ENCODE data around the gene MAP3K4. TPM values are rescaled to one million over a fixed set of nuclear protein-coding genes. Genes with fewer than 3 reads are reported as not detected.

MAP3K4 gene
- total and polyA plus RNA-seq, 4 experiments from 2014 or later, result 5.7 to 90.1 (median 54.4) TPM

DNA sequence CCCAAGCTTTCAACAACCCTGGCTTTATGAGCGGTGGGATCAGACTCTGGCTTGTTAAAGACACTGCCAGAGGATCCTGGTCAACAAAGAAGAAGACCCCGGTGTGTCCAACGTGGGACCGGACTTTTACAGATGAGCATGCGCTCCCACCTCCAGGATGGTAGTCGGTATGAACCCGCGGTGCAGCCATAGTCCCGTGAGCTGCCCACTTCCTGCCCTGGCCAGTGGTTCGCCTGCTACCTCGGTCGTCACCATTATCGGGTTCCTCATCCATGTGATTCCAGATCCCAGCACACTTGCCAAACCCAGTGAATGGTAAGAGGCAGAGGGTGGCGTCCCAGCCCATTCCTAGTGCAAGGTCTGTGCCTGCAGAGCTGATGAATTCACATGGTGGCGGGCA, 169.6 kb downstream of the MAP3K4 start:
- H3K9me3 ChIP-seq (ENCODE audit: control insufficient read depth in 1 of 2, low read length in 2 of 2), result no peaks in the 10 kb centered on the region
- H3K27ac ChIP-seq (ENCODE audit: low read depth, low read length), result no peak overlapping the region
- no peak for DNase-seq
- intact Hi-C loops (cut with micrococcal nuclease), result no loop called here
- H3K36me3 ChIP-seq (ENCODE audit: insufficient read depth, low read length), result no peaks in the 10 kb centered on the region
- no peak overlapping the region for H3K4me3 Mint-ChIP-seq
- ChIA-PET POLR2A (ENCODE audit: partially characterized antibody) (no interaction called here), CTCF (ENCODE audit: partially characterized antibody) (no interaction called here)
- no peak overlapping the region for H3K4me3 ChIP-seq (ENCODE audit: low read length in 2 of 2)
- H3K27ac Mint-ChIP-seq, result no peak overlapping the region
- H3K27me3 ChIP-seq (ENCODE audit: insufficient read depth, low read length), result no peaks in the 10 kb centered on the region
- no peaks in the 10 kb centered on the region for H3K4me1 ChIP-seq (ENCODE audit: insufficient read depth, low read length)
- peaks cover 0 to 10% (median 5%) of the 10 kb centered on the region in 8 donors for H3K9me3 Mint-ChIP-seq
- peaks cover 49 to 68% of the 10 kb centered on the region in 2 donors for H3K36me3 Mint-ChIP-seq
- peaks cover 0 to 1% (median 0%) of the 10 kb centered on the region in 4 donors for H3K4me1 Mint-ChIP-seq
- no peaks in the 10 kb centered on the region for H3K27me3 Mint-ChIP-seq

GRCh38 chr6:161161889-161162624, 170.5 kb downstream of the MAP3K4 start:
- H3K4me1 ChIP-seq (ENCODE audit: insufficient read depth, low read length), result no peaks in the 10 kb centered on the region
- peak overlapping the region in 1 of 7 donors; percentile 54 for H3K27ac Mint-ChIP-seq
- H3K27me3 Mint-ChIP-seq, result no peaks in the 10 kb centered on the region

DNA sequence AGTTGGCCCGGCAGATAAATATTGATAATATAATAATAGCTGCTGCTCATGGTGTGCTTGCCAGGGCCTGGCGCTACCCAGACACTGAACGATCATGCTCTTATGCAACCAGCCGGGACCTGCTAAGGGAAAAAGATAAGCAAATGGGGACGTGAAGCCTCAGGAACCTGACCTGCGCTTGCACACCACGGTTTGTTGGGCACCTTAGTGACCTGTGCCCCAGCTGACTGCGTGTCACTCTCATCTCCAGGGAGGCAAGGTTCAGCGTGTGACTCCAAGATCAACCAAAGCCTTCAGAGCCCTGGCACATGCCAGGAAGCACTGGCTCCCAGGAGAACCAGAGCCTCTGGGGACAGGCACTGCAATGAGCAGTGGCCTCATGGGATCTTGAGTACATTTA, 171.2 kb downstream of the MAP3K4 start:
- CTCF ChIA-PET (ENCODE audit: partially characterized antibody), result no interaction called here
- H3K27me3 ChIP-seq (ENCODE audit: insufficient read depth, low read length), result no peaks in the 10 kb centered on the region
- no peak for DNase-seq
- peaks cover 0 to 1% (median 0%) of the 10 kb centered on the region in 4 donors for H3K4me1 Mint-ChIP-seq
- peaks cover 49 to 63% of the 10 kb centered on the region in 2 donors for H3K36me3 Mint-ChIP-seq
- peaks cover 0 to 7% (median 2%) of the 10 kb centered on the region in 8 donors for H3K9me3 Mint-ChIP-seq
- no peaks in the 10 kb centered on the region for H3K9me3 ChIP-seq (ENCODE audit: control insufficient read depth in 1 of 2, low read length in 2 of 2)
- no peak overlapping the region for H3K27ac Mint-ChIP-seq
- no peaks in the 10 kb centered on the region for H3K27me3 Mint-ChIP-seq
- H3K27ac ChIP-seq (ENCODE audit: low read depth, low read length), result no peak overlapping the region
- POLR2A ChIA-PET (ENCODE audit: partially characterized antibody), result no interaction called here
- H3K4me3 ChIP-seq (ENCODE audit: low read length in 2 of 2), result no peak overlapping the region
- no peaks in the 10 kb centered on the region for H3K36me3 ChIP-seq (ENCODE audit: insufficient read depth, low read length)
- H3K4me1 ChIP-seq (ENCODE audit: insufficient read depth, low read length), result no peaks in the 10 kb centered on the region
- intact Hi-C loops (cut with micrococcal nuclease), result no loop called here
- H3K4me3 Mint-ChIP-seq, result no peak overlapping the region

More at GRCh38 chr6:161161889-161162624, 170.5 kb downstream of the MAP3K4 start:
- no peak overlapping the region for H3K27ac ChIP-seq (ENCODE audit: low read depth, low read length)
- intact Hi-C loops (cut with micrococcal nuclease), result no loop called here
- no peak overlapping the region for H3K4me3 ChIP-seq (ENCODE audit: low read length in 2 of 2)
- no peaks in the 10 kb centered on the region for H3K36me3 ChIP-seq (ENCODE audit: insufficient read depth, low read length)
- no peaks in the 10 kb centered on the region for H3K27me3 ChIP-seq (ENCODE audit: insufficient read depth, low read length)
- ChIA-PET POLR2A (ENCODE audit: partially characterized antibody) (no interaction called here), CTCF (ENCODE audit: partially characterized antibody) (no interaction called here)
- Mint-ChIP-seq H3K4me3 (no peak overlapping the region), H3K9me3 (peaks cover 0 to 10% (median 4%) of the 10 kb centered on the region in 8 donors), H3K36me3 (peaks cover 52 to 70% of the 10 kb centered on the region in 2 donors), H3K4me1 (peaks cover 0 to 1% (median 0%) of the 10 kb centered on the region in 4 donors)
- no peak for DNase-seq
- H3K9me3 ChIP-seq (ENCODE audit: control insufficient read depth in 1 of 2, low read length in 2 of 2), result no peaks in the 10 kb centered on the region

- H3K36me3 Mint-ChIP-seq, result peaks cover 43 to 56% of the 10 kb centered on the region in 2 donors
- H3K9me3 Mint-ChIP-seq, result peaks cover 0 to 3% (median 0%) of the 10 kb centered on the region in 8 donors
- H3K27ac ChIP-seq (ENCODE audit: low read depth, low read length), result no peak overlapping the region
- intact Hi-C loops (cut with micrococcal nuclease), result no loop called here
- H3K36me3 ChIP-seq (ENCODE audit: insufficient read depth, low read length), result no peaks in the 10 kb centered on the region
- no peaks in the 10 kb centered on the region for H3K9me3 ChIP-seq (ENCODE audit: control insufficient read depth in 1 of 2, low read length in 2 of 2)
- DNase-seq, result no peak
- H3K27me3 ChIP-seq (ENCODE audit: insufficient read depth, low read length), result no peaks in the 10 kb centered on the region
- H3K27ac Mint-ChIP-seq, result peak overlapping the region in 1 of 7 donors; percentile 14
- H3K4me3 ChIP-seq (ENCODE audit: low read length in 2 of 2), result no peak overlapping the region
- no peaks in the 10 kb centered on the region for H3K4me1 ChIP-seq (ENCODE audit: insufficient read depth, low read length)
- CTCF ChIA-PET (ENCODE audit: partially characterized antibody), result interaction anchor here (1.3 kb wide), 1 partner anchor 207 kb away, joined by 3 read pairs; no protein-coding TSS in a partner anchor
- no peaks in the 10 kb centered on the region for H3K27me3 Mint-ChIP-seq
- H3K4me3 Mint-ChIP-seq, result no peak overlapping the region
- POLR2A ChIA-PET (ENCODE audit: partially characterized antibody), result no interaction called here
- H3K4me1 Mint-ChIP-seq, result peaks cover 0 to 3% (median 0%) of the 10 kb centered on the region in 4 donors
These were observed 172.1 kb downstream of the MAP3K4 start for GRCh38 chr6:161163466-161164181.

DNA sequence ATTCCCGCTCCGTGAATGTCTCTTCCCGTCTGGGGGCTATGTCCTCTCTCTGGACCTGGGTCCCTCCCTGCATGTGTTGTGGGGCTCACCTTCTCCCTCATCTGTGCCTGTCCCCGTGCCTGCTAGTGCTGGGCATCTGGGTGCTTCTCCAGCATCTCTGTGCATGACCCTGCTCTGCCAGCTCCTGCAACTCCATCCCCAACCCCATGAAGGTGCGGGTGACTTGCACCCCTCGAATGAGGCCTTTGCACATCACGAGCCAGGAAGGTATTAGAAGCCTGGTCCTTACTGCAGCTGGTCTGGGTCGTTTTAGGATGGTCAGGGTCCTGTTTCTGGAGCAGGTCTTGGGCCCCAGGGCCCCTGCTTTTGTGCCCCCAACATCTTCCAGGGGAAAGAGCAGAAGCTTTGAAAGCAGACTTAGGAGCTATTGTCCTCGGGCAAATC, 172.6 kb downstream of the MAP3K4 start:
- Mint-ChIP-seq H3K4me1 (peaks cover 0 to 5% (median 0%) of the 10 kb centered on the region in 4 donors), H3K27ac (peak overlapping the region in 2 of 7 donors; percentile 25 to 59)
- POLR2A ChIA-PET (ENCODE audit: partially characterized antibody), result no interaction called here

DNA sequence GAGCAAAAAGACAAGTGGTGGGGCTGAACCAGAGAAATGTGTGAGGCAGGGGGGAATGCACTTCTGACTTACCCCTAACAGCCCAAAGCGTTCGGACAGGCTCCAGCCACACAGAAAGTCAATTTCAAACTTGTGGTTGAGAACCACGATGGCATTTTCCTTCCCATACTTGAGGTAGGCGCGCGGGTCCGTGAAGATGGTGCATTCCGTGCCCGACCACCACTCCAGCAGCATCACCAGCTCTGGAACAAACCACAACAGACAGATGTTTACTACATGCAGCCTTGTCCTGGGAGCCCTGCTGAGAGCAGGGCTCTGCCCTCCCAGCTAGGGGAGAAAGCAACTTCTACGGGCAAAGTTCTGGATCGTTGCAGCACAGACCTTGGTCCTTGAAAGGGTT, 174.6 kb downstream of the MAP3K4 start:
- POLR2A ChIA-PET (ENCODE audit: partially characterized antibody), result no interaction called here
- Mint-ChIP-seq H3K36me3 (peaks cover 40 to 52% of the 10 kb centered on the region in 2 donors), H3K4me3 (no peak overlapping the region), H3K4me1 (peaks cover 6 to 12% (median 7%) of the 10 kb centered on the region in 4 donors), H3K27ac (peak overlapping the region in 2 of 7 donors; percentile 13 to 15), H3K27me3 (no peaks in the 10 kb centered on the region), H3K9me3 (peaks cover 0 to 2% (median 0%) of the 10 kb centered on the region in 8 donors)
- intact Hi-C loops (cut with micrococcal nuclease), result no loop called here
- no peak overlapping the region for H3K27ac ChIP-seq (ENCODE audit: low read depth, low read length)
- no peaks in the 10 kb centered on the region for H3K36me3 ChIP-seq (ENCODE audit: insufficient read depth, low read length)
- H3K27me3 ChIP-seq (ENCODE audit: insufficient read depth, low read length), result no peaks in the 10 kb centered on the region
- no peaks in the 10 kb centered on the region for H3K4me1 ChIP-seq (ENCODE audit: insufficient read depth, low read length)
- H3K4me3 ChIP-seq (ENCODE audit: low read length in 2 of 2), result no peak overlapping the region
- CTCF ChIA-PET (ENCODE audit: partially characterized antibody), result no interaction called here
- no peak for DNase-seq
- H3K9me3 ChIP-seq (ENCODE audit: control insufficient read depth in 1 of 2, low read length in 2 of 2), result no peaks in the 10 kb centered on the region

More for the DNA sequence above, 172.6 kb downstream of the MAP3K4 start:
- Histone ChIP-seq H3K4me3 (ENCODE audit: low read length in 2 of 2) (no peak overlapping the region), H3K9me3 (ENCODE audit: control insufficient read depth in 1 of 2, low read length in 2 of 2) (no peaks in the 10 kb centered on the region), H3K27me3 (ENCODE audit: insufficient read depth, low read length) (no peaks in the 10 kb centered on the region), H3K4me1 (ENCODE audit: insufficient read depth, low read length) (no peaks in the 10 kb centered on the region), H3K27ac (ENCODE audit: low read depth, low read length) (no peak overlapping the region), H3K36me3 (ENCODE audit: insufficient read depth, low read length) (no peaks in the 10 kb centered on the region)
- H3K4me3 Mint-ChIP-seq, result no peak overlapping the region
- DNase-seq, result no peak
- peaks cover 43 to 55% of the 10 kb centered on the region in 2 donors for H3K36me3 Mint-ChIP-seq
- no peaks in the 10 kb centered on the region for H3K27me3 Mint-ChIP-seq
- intact Hi-C loops (cut with micrococcal nuclease), result no loop called here
- CTCF ChIA-PET (ENCODE audit: partially characterized antibody), result interaction anchor here (1.3 kb wide), 1 partner anchor 207 kb away, joined by 3 read pairs; no protein-coding TSS in a partner anchor
- peaks cover 0 to 3% (median 0%) of the 10 kb centered on the region in 8 donors for H3K9me3 Mint-ChIP-seq

- H3K36me3 Mint-ChIP-seq, result peaks cover 36 to 51% of the 10 kb centered on the region in 2 donors
- H3K27ac Mint-ChIP-seq, result peak overlapping the region in 2 of 7 donors; percentile 13 to 38
- H3K9me3 ChIP-seq (ENCODE audit: control insufficient read depth in 1 of 2, low read length in 2 of 2), result no peaks in the 10 kb centered on the region
- peaks cover 6 to 12% (median 7%) of the 10 kb centered on the region in 4 donors for H3K4me1 Mint-ChIP-seq
- POLR2A ChIA-PET (ENCODE audit: partially characterized antibody), result no interaction called here
- no peaks in the 10 kb centered on the region for H3K4me1 ChIP-seq (ENCODE audit: insufficient read depth, low read length)
- H3K9me3 Mint-ChIP-seq, result peaks cover 0 to 2% (median 0%) of the 10 kb centered on the region in 8 donors
- CTCF ChIA-PET (ENCODE audit: partially characterized antibody), result no interaction called here
- H3K4me3 ChIP-seq (ENCODE audit: low read length in 2 of 2), result no peak overlapping the region
- no peak for DNase-seq
- H3K27me3 Mint-ChIP-seq, result no peaks in the 10 kb centered on the region
- intact Hi-C loops (cut with micrococcal nuclease), result no loop called here
- H3K27me3 ChIP-seq (ENCODE audit: insufficient read depth, low read length), result no peaks in the 10 kb centered on the region
- H3K4me3 Mint-ChIP-seq, result no peak overlapping the region
- no peak overlapping the region for H3K27ac ChIP-seq (ENCODE audit: low read depth, low read length)
- H3K36me3 ChIP-seq (ENCODE audit: insufficient read depth, low read length), result no peaks in the 10 kb centered on the region
These were observed 175.1 kb downstream of the MAP3K4 start for GRCh38 chr6:161166677-161167076.

All from CD4-positive, alpha-beta memory T cell (primary cell).